HepG2 (cell line): Measurements from ENCODE around the gene CPXM1. TPM values are rescaled to one million over a fixed set of nuclear protein-coding genes. Genes with fewer than 3 reads are reported as not detected.

Source experiments
- ADNP ChIP-seq: sonication (generic); formaldehyde crosslinking; IDR thresholded peaks from 2 replicates; pipeline ENCODE4 v1.4.0; 2020; ENCODE audit warnings: missing genetic modification reagents
- DPF2 ChIP-seq: sonication (generic); formaldehyde crosslinking; IDR thresholded peaks from 2 replicates; pipeline ENCODE4 v1.4.0; 2020; ENCODE audit warnings: mild to moderate bottlenecking, low read depth, missing genetic modification reagents, borderline replicate concordance
- FOXC1 ChIP-seq: sonication (generic); formaldehyde crosslinking; IDR thresholded peaks from 2 replicates; pipeline ENCODE4 v1.8.0; 2022; ENCODE audit warnings: mild to moderate bottlenecking, missing genetic modification reagents, borderline replicate concordance
- GTF3A ChIP-seq: sonication (generic); formaldehyde crosslinking; conservative IDR thresholded peaks from 2 replicates; pipeline ENCODE4 v1.4.0; 2020; ENCODE audit warnings: mild to moderate bottlenecking, missing genetic modification reagents
- HNF4A ChIP-seq: sonication (generic); formaldehyde crosslinking; IDR thresholded peaks from 2 replicates; pipeline ENCODE4 v1.4.0; 2020; ENCODE audit warnings: missing genetic modification reagents
- JUND ChIP-seq: sonication (generic); formaldehyde crosslinking; IDR thresholded peaks from 2 replicates; pipeline ENCODE4 v1.8.0; 2022; ENCODE audit warnings: mild to moderate bottlenecking, missing genetic modification reagents
- KMT2A ChIP-seq: sonication (generic); formaldehyde crosslinking; IDR thresholded peaks from 2 replicates; pipeline ENCODE4 v1.4.0; 2020; ENCODE audit warnings: missing genetic modification reagents
- MAFG ChIP-seq: sonication (generic); formaldehyde crosslinking; IDR thresholded peaks from 2 replicates; pipeline ENCODE4 v1.5.1; 2020; ENCODE audit warnings: mild to moderate bottlenecking, missing genetic modification reagents
- MYC ChIP-seq: sonication (generic); formaldehyde crosslinking; IDR thresholded peaks from 2 replicates; pipeline ENCODE4 v1.9.0; 2021; ENCODE audit warnings: missing genetic modification reagents, borderline replicate concordance
- PATZ1 ChIP-seq: sonication (generic); formaldehyde crosslinking; IDR thresholded peaks from 2 replicates; pipeline ENCODE4 v1.4.0; 2020; ENCODE audit warnings: missing genetic modification reagents
- POGK ChIP-seq: sonication (generic); formaldehyde crosslinking; conservative IDR thresholded peaks from 2 replicates; pipeline ENCODE4 v1.8.0; 2022; ENCODE audit warnings: mild to moderate bottlenecking, moderate library complexity, missing genetic modification reagents
- REST ChIP-seq, 2 experiments: IDR thresholded peaks; 2 replicates each; pipeline ENCODE4 v1.6.1; 2011 to 2012; ENCODE audit warnings: low read length in 2 of 2, borderline replicate concordance in 1 of 2, low read depth in 1 of 2, mild to moderate bottlenecking in 1 of 2, moderate library complexity in 1 of 2
- SMAD3 ChIP-seq: sonication (generic); formaldehyde crosslinking; IDR thresholded peaks from 2 replicates; pipeline ENCODE4 v1.4.0; 2020; ENCODE audit warnings: missing genetic modification reagents
- SMC3 ChIP-seq: IDR thresholded peaks from 2 replicates; pipeline ENCODE4 v1.6.1; 2011; ENCODE audit warnings: low read length, improper control_type of control experiment
- SYNCRIP ChIP-seq: fragments of 200-400 bp; formaldehyde crosslinking; IDR thresholded peaks from 2 replicates; pipeline ENCODE4 v1.6.1; 2018; ENCODE audit warnings: mild to moderate bottlenecking, low read depth, low read length; ENCODE audit not compliant: insufficient read depth
- TERF1 ChIP-seq: sonication (generic); formaldehyde crosslinking; IDR thresholded peaks from 2 replicates; pipeline ENCODE4 v1.8.0; 2022; ENCODE audit warnings: mild to moderate bottlenecking, missing genetic modification reagents, moderate library complexity
- ZKSCAN1 ChIP-seq: fragments of 150-350 bp; IDR thresholded peaks from 2 replicates; pipeline ENCODE4 v1.6.1; 2014; ENCODE audit warnings: low read length
- ZNF124 ChIP-seq: sonication (generic); formaldehyde crosslinking; IDR thresholded peaks from 2 replicates; pipeline ENCODE4 v1.4.0; 2020; ENCODE audit warnings: missing genetic modification reagents
- ZNF296 ChIP-seq: sonication (generic); formaldehyde crosslinking; conservative IDR thresholded peaks from 2 replicates; pipeline ENCODE4 v1.5.0; 2020; ENCODE audit warnings: mild to moderate bottlenecking, missing genetic modification reagents
- ZNF501 ChIP-seq: sonication (generic); formaldehyde crosslinking; IDR thresholded peaks from 2 replicates; pipeline ENCODE4 v1.5.1; 2020; ENCODE audit warnings: mild to moderate bottlenecking, moderate library complexity, missing genetic modification reagents
- ZNF570 ChIP-seq: sonication (generic); formaldehyde crosslinking; IDR thresholded peaks from 2 replicates; pipeline ENCODE4 v1.4.0; 2020; ENCODE audit warnings: mild to moderate bottlenecking, missing genetic modification reagents, borderline replicate concordance
- ZNF607 ChIP-seq: sonication (generic); formaldehyde crosslinking; IDR thresholded peaks from 2 replicates; pipeline ENCODE4 v1.5.1; 2020; ENCODE audit warnings: missing genetic modification reagents, mild to moderate bottlenecking, borderline replicate concordance
- ZNF878 ChIP-seq: sonication (generic); formaldehyde crosslinking; IDR thresholded peaks from 2 replicates; pipeline ENCODE4 v1.8.1; 2023; ENCODE audit warnings: mild to moderate bottlenecking, missing genetic modification reagents, moderate library complexity
- polyA plus RNA-seq, 8 experiments: library from polyadenylated mRNA; depleted of rRNA in 3 of 8; stranded (reverse) in 7 of 8; unstranded in 1 of 8; fragments of >200 nt; fragmentation: Illumina TruSeq in 4 of 8; extraction: Trizol in 4 of 8; gene quantifications; 2 replicates each; pipeline versions ENCODE4 v1.2.1 to v1.2.3, GENCODE V29; 2011 to 2016; ENCODE audit warnings: low read depth in 4 of 8, missing spikeins in 1 of 8, mixed read lengths in 1 of 8; ENCODE audit not compliant: insufficient read depth in 1 of 8
- total RNA-seq, 5 experiments: library from RNA; depleted of rRNA; stranded (reverse); fragments of >200 nt; fragmentation: Illumina TruSeq; extraction: Trizol; gene quantifications; 2 replicates each; pipeline ENCODE4 v1.2.3, GENCODE V29; 2016; ENCODE audit warnings: low read depth in 1 of 5

CPXM1 gene
- total and polyA plus RNA-seq, 2 of the 13 experiments (the other 11 are each of a cell fraction or from before 2014, with no cell fraction given) = 0.07 TPM; not detected in 1

- TF ChIP-seq TERF1 (CRISPR knock-in tag) (no peak), DPF2 (CRISPR knock-in tag) (no peak), ADNP (CRISPR knock-in tag) (no peak), ZNF878 (no peak), GTF3A (CRISPR knock-in tag) (0 out of 2 replicates have a peak, but pooled peaks have one; percentile 61), HNF4A (CRISPR knock-in tag) (peak; percentile 73), KMT2A (CRISPR knock-in tag) (0 out of 2 replicates have a peak, but pooled peaks have one; percentile 23), ZNF570 (no peak), ZNF296 (CRISPR knock-in tag) (0 out of 2 replicates have a peak, but pooled peaks have one; percentile 25), ZNF501 (CRISPR knock-in tag) (no peak), MAFG (CRISPR knock-in tag) (no peak), REST (IDR thresholded peaks at IDR 0.05; ENCODE audit: borderline replicate concordance in 1 of 2, low read depth in 1 of 2, low read length in 2 of 2) (no peak), ZKSCAN1 (peak; percentile 22; the same call in 1 of the 2 replicates), SMC3 (no peak), ZNF124 (no peak), FOXC1 (CRISPR knock-in tag) (no peak), SMAD3 (CRISPR knock-in tag) (no peak), MYC (CRISPR knock-in tag) (no peak), ZNF607 (CRISPR knock-in tag) (no peak), PATZ1 (CRISPR knock-in tag) (peak; percentile 66), SYNCRIP (no peak), JUND (CRISPR knock-in tag) (0 out of 2 replicates have a peak, but pooled peaks have one; percentile 24), POGK (CRISPR knock-in tag) (no peak)
Observed at GRCh38 chr20:2835331-2835796, 34.9 kb upstream of the CPXM1 start (continued).
